IPS-11a (cell line): Measurements from ENCODE around the gene PTPN5.

Source experiments
- H3K4me3 ChIP-seq: one replicate; pipeline ENCODE4 v1.5.1; 2013; ENCODE audit warnings: low read depth, low read length, control low read depth

The PTPN5 gene

DNA sequence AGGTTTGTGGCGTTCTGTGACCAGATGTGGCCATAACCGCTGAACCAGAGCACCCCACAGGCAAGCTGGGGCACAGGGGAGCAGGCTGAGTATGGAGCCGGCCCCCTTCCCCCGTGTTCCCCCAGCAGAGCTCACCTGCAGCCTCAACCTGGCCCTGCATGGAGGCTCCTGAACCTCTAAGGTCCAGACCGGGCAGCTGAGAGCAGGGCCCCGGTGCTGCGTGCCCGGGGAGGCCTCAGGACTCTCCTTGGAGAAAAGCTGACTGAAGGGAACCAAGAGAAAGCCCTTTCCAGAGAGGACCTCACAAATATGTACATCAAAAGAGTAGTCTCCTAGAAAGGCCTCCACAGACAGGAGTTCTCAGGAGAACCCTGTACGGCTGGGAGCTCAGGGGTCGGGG lies 48.2 kb downstream of the PTPN5 start:
- no peak overlapping the region for H3K4me3 ChIP-seq

DNA sequence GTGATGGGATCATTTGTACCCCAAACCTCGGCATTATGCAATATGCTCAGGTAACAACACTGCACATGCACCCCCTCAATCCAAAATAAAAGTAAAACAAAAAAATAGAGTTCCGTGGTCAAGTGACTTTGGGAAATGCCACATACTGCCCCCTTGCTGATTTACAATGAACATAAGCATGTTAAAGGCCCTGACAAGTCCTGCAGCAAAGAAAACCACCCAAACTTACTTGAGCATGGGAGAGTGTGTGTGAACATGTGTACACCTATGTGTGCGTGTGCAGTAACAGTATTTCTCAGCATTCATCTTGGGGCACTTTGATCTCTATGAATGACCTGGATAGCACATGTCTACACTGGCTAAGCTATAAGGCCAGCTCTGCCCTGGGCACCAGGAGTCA lies 49.8 kb downstream of the PTPN5 start:
- no peak overlapping the region for H3K4me3 ChIP-seq

DNA sequence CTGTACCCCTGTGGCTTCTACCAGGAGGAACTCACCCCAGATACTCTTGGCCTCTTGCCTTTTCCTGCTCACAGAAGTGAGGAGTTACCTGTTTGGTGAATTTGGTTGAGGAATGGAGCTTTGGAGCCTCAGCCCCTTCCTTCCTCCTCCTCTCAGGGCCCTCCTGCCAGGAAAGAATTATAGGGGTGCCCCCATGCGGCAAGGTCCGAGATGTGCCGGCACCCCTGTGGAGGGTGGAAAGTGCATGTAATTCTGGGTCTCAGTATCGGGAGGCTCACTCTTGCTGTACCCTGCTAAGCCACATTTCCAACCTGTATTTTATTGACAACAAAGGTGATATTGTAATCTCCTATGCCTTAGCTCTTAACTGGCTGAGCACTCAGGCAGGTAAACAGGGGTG lies 51.9 kb downstream of the PTPN5 start:
- H3K4me3 ChIP-seq, result no peak overlapping the region

DNA sequence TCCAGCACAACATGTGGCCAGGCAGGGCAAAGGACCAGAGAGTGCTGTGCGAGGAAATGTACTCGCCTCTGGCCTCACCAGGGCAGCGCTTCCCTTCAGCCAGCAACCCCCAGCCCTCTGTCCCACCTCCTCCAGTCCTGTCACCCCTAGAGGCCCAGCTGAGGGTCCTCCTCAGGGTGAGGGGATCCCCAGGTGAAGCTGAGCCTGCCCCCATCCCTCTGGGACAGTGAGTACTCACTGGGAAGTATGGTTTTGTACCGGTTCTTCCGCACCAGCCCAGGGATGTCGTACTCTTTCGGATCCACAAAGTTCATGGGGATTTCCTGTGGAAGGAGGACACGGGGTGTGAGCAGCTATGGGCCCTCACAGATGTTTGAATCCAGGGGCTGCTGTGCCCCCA lies 54.0 kb downstream of the PTPN5 start:
- H3K4me3 ChIP-seq, result no peak overlapping the region

- no peak overlapping the region for H3K4me3 ChIP-seq
Measured at GRCh38 chr11:18736590-18737148, 54.9 kb downstream of the PTPN5 start.

- H3K4me3 ChIP-seq, result no peak overlapping the region
Measured at GRCh38 chr11:18733202-18733601, 58.4 kb downstream of the PTPN5 start.

GRCh38 chr11:18731949-18732821 lies 59.4 kb downstream of the PTPN5 start:
- no peak overlapping the region for H3K4me3 ChIP-seq

GRCh38 chr11:18731441-18731840 lies 60.2 kb downstream of the PTPN5 start:
- H3K4me3 ChIP-seq, result no peak overlapping the region

DNA sequence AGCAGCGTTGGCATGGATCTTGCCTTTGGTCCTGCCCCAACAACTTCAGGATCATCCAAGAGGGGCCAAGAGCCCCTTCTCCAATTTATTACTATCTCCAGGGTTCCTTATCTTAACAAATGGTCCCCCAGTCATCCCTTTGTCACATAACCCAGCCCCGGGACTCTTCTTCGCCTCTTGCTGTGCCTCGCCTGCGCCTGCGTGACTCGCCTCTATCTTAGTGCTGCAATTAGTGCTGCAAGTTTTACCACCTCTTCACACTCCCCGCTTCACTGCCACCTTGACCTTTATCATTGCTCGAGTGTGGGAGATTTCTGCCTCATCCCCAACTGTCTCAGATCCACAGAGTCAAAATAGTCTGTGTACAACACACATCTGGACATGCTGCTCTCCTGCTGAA lies 61.6 kb downstream of the PTPN5 start:
- no peak overlapping the region for H3K4me3 ChIP-seq

DNA sequence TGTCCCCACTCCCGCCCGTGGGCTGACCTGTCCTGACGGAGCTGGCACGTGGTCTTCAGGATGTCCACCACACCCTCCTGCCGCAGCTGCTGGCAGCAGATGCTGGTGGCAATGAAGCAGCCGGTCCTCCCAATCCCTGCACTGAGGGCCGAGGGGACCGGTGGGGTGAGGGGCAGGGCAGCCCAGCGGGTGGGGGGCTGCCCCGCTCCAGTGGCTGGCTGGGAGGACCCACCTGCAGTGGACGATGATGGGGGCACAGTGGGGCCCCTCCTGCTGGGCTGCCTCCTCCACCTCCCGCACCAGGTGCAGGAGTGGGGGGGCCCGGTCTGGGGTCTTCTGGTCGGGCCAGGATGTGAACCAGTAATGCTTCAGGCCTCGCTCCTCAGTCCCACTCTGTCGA lies 62.2 kb downstream of the PTPN5 start:
- H3K4me3 ChIP-seq, result no peak overlapping the region

GRCh38 chr11:18728658-18729057 lies 62.9 kb downstream of the PTPN5 start:
- no peak overlapping the region for H3K4me3 ChIP-seq

GRCh38 chr11:18727479-18728236 lies 63.9 kb downstream of the PTPN5 start:
- no peak overlapping the region for H3K4me3 ChIP-seq

GRCh38 chr11:18726040-18726439 lies 65.6 kb downstream of the PTPN5 start, which contains the start of gene IGSF22:
TSS of gene IGSF22 (minus strand) at chr11:18726188. CDS start at chr11:18724236, 1,952 bp downstream.
- no peak within 1 kb of the TSS for H3K4me3 ChIP-seq

DNA sequence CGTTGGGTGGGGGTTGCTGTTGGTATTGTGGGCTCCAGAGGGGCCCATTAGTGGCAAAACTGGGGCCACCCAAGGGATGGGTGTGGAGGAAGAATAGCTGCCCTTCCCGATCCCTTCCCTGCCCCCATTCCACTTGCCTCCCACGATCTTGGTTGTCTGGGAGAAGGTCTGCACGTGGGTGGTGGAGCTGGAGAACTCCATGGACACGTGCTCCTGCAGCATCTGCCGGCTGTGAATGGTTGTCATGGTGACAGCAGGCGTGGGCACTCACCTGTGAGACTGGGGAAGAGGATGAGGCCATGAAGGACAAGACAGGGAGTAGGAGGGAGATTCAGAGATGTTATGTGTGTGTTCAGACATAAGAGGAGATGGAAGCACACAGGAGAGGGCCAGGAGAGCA lies 67.6 kb downstream of the PTPN5 start:
- H3K4me3 ChIP-seq, result no peak overlapping the region

DNA sequence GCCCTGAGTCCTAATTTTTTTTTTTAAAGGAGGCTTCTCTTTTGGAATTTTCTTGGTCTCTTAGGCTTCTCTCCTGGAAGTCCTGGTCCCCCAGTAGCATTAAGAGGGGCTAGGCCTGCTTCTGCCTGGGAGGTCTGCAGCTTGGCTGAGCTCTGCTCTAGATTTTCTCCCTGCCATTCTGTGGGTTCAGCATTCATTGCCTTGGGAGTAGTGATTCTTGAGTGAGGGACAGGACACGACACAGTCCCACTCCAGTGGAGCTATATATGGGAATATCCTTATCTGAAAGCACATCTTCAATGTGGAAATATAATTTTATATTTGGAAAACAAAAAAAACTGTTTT lies 69.3 kb downstream of the PTPN5 start:
- no peak overlapping the region for H3K4me3 ChIP-seq

GRCh38 chr11:18721561-18722292 lies 69.9 kb downstream of the PTPN5 start:
- peak overlapping the region; percentile 58 for H3K4me3 ChIP-seq

GRCh38 chr11:18720808-18721560 lies 70.6 kb downstream of the PTPN5 start:
- peak overlapping the region; percentile 58 for H3K4me3 ChIP-seq

GRCh38 chr11:18720091-18720807 lies 71.3 kb downstream of the PTPN5 start:
- H3K4me3 ChIP-seq, result no peak overlapping the region

DNA sequence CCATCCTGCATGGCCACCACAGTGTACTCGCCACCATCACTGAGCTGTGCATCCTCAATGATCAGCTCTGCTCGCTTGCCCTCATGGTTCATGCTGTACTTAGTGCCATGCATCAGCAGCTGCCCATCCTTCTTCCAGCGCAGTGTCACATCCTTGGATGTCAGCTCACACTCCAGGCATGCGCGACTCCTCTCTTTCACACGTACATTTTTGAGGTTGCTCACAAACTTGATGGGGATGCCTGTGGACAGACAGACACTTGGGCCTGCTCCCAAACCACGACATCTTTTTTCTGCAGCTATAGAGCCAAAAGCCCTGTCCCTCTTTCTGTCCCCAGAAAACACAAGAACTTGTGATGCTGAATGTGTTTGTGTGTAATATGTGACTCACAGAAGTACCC lies 76.1 kb downstream of the PTPN5 start:
- H3K4me3 ChIP-seq, result no peak overlapping the region

DNA sequence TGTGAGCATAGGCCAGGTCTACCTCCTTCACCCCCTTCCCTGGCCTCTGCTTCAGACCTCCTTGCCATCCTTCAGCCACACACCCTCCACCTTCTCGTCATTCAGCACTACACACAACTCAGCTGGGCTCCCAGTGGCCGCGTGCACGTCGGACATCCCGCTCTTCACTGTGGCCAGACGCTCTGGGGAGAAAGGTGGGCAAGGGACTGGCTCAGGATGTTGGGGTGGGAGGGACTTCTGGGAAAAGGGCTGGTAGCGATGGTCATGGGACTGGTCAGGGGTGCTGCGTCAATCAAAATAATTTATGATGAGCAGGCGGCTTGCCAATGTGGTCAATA lies 77.2 kb downstream of the PTPN5 start:
- H3K4me3 ChIP-seq, result no peak overlapping the region
